SK-N-MC (cell line): ENCODE data around the gene PARD3.

Source experiments
- EZH2 ChIP-seq: fragments of 200-600 bp; sonication (generic); IDR thresholded peaks from one replicate; pipeline ENCODE4 v1.6.1; 2017; ENCODE audit warnings: antibody characterized with exemption
- POLR2AphosphoS5 ChIP-seq: IDR thresholded peaks from 2 replicates; pipeline ENCODE4 v1.6.1; 2012; ENCODE audit warnings: mild to moderate bottlenecking, low read depth, low read length, borderline replicate concordance

DNA sequence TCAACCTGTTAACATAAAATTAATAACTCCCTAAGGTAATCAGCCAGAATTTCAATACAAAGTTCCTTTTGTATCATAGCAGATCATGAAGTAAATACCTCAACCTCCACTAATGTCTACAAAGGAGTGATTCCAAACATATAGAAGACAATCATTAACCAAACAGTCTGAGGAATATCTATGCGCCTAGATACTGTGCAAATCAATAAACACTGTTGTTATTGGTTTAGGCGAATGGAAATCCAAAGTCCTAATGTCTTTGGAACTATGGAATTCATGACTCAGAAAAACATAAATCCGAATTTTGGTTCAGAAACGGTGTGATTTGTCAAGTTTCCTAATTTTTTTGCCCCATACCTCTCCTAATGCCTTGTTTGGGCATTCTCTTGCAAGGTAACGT is 469.7 kb downstream of the PARD3 start:
- no peak for TF ChIP-seq EZH2
- TF ChIP-seq POLR2AphosphoS5: no peak
